ENCODE measurements around the gene VSIG2.

VSIG2 gene

GRCh38 chr11:124717786-124718651 lies 34.0 kb downstream of the VSIG2 start:
- DNase-seq: peak; percentile 77

DNA sequence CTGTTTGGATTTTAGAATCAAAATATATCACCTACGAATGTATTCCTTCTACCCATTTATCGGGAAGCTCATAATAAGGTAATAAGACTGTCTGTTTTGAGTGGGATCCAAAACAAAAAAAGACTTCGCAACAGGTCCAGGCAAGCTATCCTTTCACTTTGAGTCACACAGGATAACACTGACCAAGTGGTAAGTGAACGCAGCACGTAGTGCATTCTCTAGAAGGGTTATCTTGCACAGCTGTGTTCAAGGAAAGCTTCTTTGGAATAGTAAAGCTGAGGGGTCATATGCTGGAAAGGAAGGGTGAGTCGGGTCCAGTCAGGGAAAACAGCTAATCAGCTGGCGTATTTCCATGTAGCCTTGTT lies 34.7 kb downstream of the VSIG2 start:
- DNase-seq: peak; percentile 13

DNA sequence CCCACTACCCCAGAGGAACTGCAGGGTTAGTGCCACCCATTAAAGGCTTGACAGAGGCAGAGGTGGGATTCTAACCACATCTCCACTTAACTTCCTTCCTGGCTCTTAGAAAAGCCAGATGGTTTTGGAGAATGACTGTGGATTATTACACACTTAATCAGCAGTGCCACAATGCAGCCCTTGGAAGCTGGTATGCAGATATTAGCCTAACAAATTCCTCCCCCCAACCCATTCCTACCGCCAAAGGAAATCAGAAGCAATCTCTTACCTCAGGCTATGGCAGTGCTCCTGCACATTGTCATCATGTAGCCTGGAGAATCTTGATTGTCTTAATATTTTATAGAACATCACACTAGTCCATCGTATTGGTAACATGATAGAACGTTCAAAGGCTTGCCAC lies 35.5 kb downstream of the VSIG2 start:
- DNase-seq: no peak

GRCh38 chr11:124712392-124712791 lies 39.7 kb downstream of the VSIG2 start:
- DNase-seq: no peak

DNA sequence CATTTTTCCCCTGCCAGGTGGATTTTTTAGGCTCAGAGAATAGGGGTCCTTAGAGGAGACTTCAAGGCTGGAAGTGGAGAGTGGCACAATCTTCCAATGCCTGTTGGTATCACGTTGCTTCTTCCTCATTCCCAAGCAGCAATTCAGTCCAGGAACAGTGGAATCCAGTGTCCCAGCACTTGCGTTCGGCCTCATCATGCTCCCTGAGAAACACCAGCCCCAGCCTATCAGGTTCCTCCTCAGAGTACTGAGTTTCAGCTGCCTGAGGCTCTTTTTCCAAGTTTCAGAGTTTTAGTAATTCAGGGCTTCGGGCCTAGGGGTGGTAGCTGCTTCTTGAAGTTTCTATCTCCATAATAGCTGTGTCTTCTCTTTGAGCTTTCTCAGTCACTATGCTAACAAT lies 44.2 kb downstream of the VSIG2 start:
- no peak for DNase-seq

- DNase-seq: no peak
These were observed 52.0 kb downstream of the VSIG2 start for GRCh38 chr11:124700028-124700427.

DNA sequence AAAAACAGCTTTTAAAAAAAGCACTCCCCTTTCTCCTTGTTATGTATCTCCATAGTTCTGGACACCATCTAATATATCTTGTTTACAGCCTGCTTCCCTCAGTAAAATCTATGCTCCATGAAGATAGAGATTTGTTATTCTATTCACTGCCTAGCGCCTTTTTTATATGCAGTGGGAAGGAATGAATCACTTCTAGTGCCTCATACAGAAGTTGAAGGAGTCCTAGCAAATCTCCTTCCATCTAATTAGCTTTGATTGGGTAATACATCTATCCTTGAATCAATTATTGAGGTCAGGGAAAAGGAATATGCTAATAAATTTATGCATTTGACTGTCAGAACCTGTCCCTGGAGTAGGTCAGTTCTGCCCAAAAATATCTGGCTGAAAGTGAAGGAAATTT lies 52.5 kb downstream of the VSIG2 start:
- DNase-seq: no peak
